Neural cell (in vitro differentiated cells): Measurements from ENCODE around the gene RYR2. TPM values are rescaled to one million over a fixed set of nuclear protein-coding genes. Genes with fewer than 3 reads are reported as not detected.
A peak's percentile ranks its signal among the peaks of the same experiment; 100 is the strongest.

Experiments
- H2AFZ ChIP-seq: fragments of 200-600, 300-800 bp; sonication (generic), shearing (Covaris generic); 2 replicates; pipeline ENCODE4 v1.6.0; 2014; ENCODE audit warnings: low read depth, mild to moderate bottlenecking, antibody characterized with exemption, low read length, moderate library complexity
- H3F3A ChIP-seq: fragments of 200-600 bp; shearing (Covaris generic); 2 replicates; pipeline ENCODE4 v1.6.1; 2016; ENCODE audit warnings: mild to moderate bottlenecking, moderate library complexity, mixed read lengths, antibody characterized with exemption, low read length; ENCODE audit not compliant: insufficient read depth, poor library complexity, severe bottlenecking
- H3K27ac ChIP-seq: fragments of 200-600, 300-800 bp; sonication (generic), shearing (Covaris generic); 2 replicates; pipeline ENCODE4 v1.5.1; 2014; ENCODE audit warnings: mild to moderate bottlenecking, low read length, moderate library complexity
- H3K27me3 ChIP-seq: fragments of 300-800, 200-600 bp; sonication (generic), shearing (Covaris generic); 2 replicates; pipeline ENCODE4 v1.6.0; 2014; ENCODE audit warnings: mild to moderate bottlenecking, low read depth, low read length, moderate library complexity; ENCODE audit not compliant: insufficient read depth
- H3K36me3 ChIP-seq: fragments of 300-800, 200-600 bp; sonication (generic), shearing (Covaris generic); 2 replicates; pipeline ENCODE4 v1.5.1; 2014; ENCODE audit warnings: mild to moderate bottlenecking, antibody characterized with exemption, low read length, moderate library complexity; ENCODE audit not compliant: insufficient read depth
- H3K4me2 ChIP-seq: fragments of 300-800, 200-600 bp; sonication (generic), shearing (Covaris generic); 2 replicates; pipeline ENCODE4 v1.6.0; 2014; ENCODE audit warnings: mild to moderate bottlenecking, low read length
- H3K4me3 ChIP-seq: fragments of 300-800, 200-600 bp; sonication (generic), shearing (Covaris generic); 2 replicates; pipeline ENCODE4 v1.5.1; 2014; ENCODE audit warnings: mild to moderate bottlenecking, low read length, moderate library complexity
- H3K79me2 ChIP-seq: fragments of 200-600 bp; shearing (Covaris generic); replicated peaks from 2 replicates; pipeline ENCODE4 v1.6.0; 2014; ENCODE audit warnings: mild to moderate bottlenecking, low read length, moderate library complexity; ENCODE audit not compliant: insufficient read depth
- H3K9ac ChIP-seq: fragments of 300-800, 200-600 bp; sonication (generic), shearing (Covaris generic); 2 replicates; pipeline ENCODE4 v1.6.1; 2016; ENCODE audit warnings: mild to moderate bottlenecking, low read length, mixed read lengths
- H3K9me2 ChIP-seq: fragments of 200-600 bp; shearing (Covaris generic); 2 replicates; pipeline ENCODE4 v1.6.1; 2016; ENCODE audit warnings: mild to moderate bottlenecking, low read length, mixed read lengths; ENCODE audit not compliant: insufficient read depth
- H3K9me3 ChIP-seq: fragments of 200-600, 300-800 bp; sonication (generic), shearing (Covaris generic); 2 replicates; pipeline ENCODE4 v1.6.1; 2016; ENCODE audit warnings: mild to moderate bottlenecking, mixed run types, low read length, moderate library complexity, mixed read lengths
- H4K20me1 ChIP-seq: fragments of 200-600 bp; shearing (Covaris generic); 2 replicates; pipeline ENCODE4 v1.6.1; 2016; ENCODE audit warnings: mild to moderate bottlenecking, mixed run types; ENCODE audit not compliant: insufficient read depth
- CTCF ChIP-seq: fragments of 450-650 bp; IDR thresholded peaks from 2 replicates; pipeline ENCODE4 v1.5.1; 2014; ENCODE audit warnings: antibody characterized with exemption, mild to moderate bottlenecking, moderate library complexity; ENCODE audit not compliant: poor library complexity, severe bottlenecking
- EP300 ChIP-seq: fragments of 450-650 bp; conservative IDR thresholded peaks from 2 replicates; pipeline ENCODE4 v1.6.1; 2014; ENCODE audit warnings: antibody characterized with exemption, mild to moderate bottlenecking, moderate library complexity; ENCODE audit not compliant: poor library complexity, severe bottlenecking
- EZH2 ChIP-seq: fragments of 200-600, 300-800 bp; shearing (Covaris generic), sonication (generic); IDR thresholded peaks from 2 replicates; pipeline ENCODE4 v1.6.1; 2014; ENCODE audit warnings: antibody characterized with exemption, low read length, borderline replicate concordance, mild to moderate bottlenecking; ENCODE audit not compliant: insufficient read depth, poor library complexity, severe bottlenecking
- MXI1 ChIP-seq: fragments of 450-650 bp; conservative IDR thresholded peaks from 2 replicates; pipeline ENCODE4 v1.6.1; 2014; ENCODE audit warnings: antibody characterized with exemption, mild to moderate bottlenecking; ENCODE audit not compliant: poor library complexity, severe bottlenecking
- POLR2AphosphoS5 ChIP-seq: IDR thresholded peaks from 2 replicates; pipeline ENCODE4 v1.6.1; 2012
- RAD21 ChIP-seq: fragments of 450-650 bp; conservative IDR thresholded peaks from 2 replicates; pipeline ENCODE4 v1.6.1; 2014; ENCODE audit warnings: antibody characterized with exemption, mild to moderate bottlenecking, moderate library complexity
- REST ChIP-seq: IDR thresholded peaks from 2 replicates; pipeline ENCODE4 v1.6.1; 2012; ENCODE audit warnings: borderline replicate concordance
- SMC3 ChIP-seq: fragments of 450-650 bp; conservative IDR thresholded peaks from 2 replicates; pipeline ENCODE4 v1.6.1; 2014; ENCODE audit warnings: antibody characterized with exemption, mild to moderate bottlenecking, moderate library complexity; ENCODE audit not compliant: poor library complexity
- TAF1 ChIP-seq: IDR thresholded peaks from 2 replicates; pipeline ENCODE4 v1.6.1; 2012; ENCODE audit warnings: low read depth
- polyA plus RNA-seq: library from polyadenylated mRNA; depleted of rRNA; stranded (reverse); fragments of >200 nt; gene quantifications from 2 replicates; pipeline ENCODE4 v1.2.3, GENCODE V29; 2014

RYR2 gene
- polyA plus RNA-seq, 1 donor from 2014 or later: 3.8 TPM

GRCh38 chr1:237791592-237791991 is 749.6 kb downstream of the RYR2 start:
- Histone ChIP-seq H3K4me3 (no peak overlapping the region), H3K36me3 (no peaks in the 10 kb centered on the region), H3F3A (no peaks in the 10 kb centered on the region), H3K9me2 (no peaks in the 10 kb centered on the region), H3K9me3 (no peaks in the 10 kb centered on the region), H3K79me2 (no peaks in the 10 kb centered on the region), H3K4me2 (no peak overlapping the region), H2AFZ (no peak overlapping the region), H4K20me1 (no peaks in the 10 kb centered on the region), H3K27ac (no peak overlapping the region), H3K9ac (no peak overlapping the region), H3K27me3 (no peaks in the 10 kb centered on the region)
- TF ChIP-seq POLR2AphosphoS5: no peak
- no peak for TF ChIP-seq TAF1

GRCh38 chr1:237792149-237792548 is 750.2 kb downstream of the RYR2 start:
- Histone ChIP-seq H3K9ac (no peak overlapping the region), H3K4me3 (no peak overlapping the region), H2AFZ (no peak overlapping the region), H3K4me2 (no peak overlapping the region), H4K20me1 (no peaks in the 10 kb centered on the region), H3K79me2 (no peaks in the 10 kb centered on the region), H3K36me3 (no peaks in the 10 kb centered on the region), H3F3A (no peaks in the 10 kb centered on the region), H3K9me3 (no peaks in the 10 kb centered on the region), H3K27ac (no peak overlapping the region), H3K27me3 (no peaks in the 10 kb centered on the region), H3K9me2 (no peaks in the 10 kb centered on the region)
- TF ChIP-seq TAF1: no peak
- no peak for TF ChIP-seq POLR2AphosphoS5
- TF ChIP-seq RAD21: no peak
- no peak for TF ChIP-seq CTCF
- TF ChIP-seq EZH2: no peak
- no peak for TF ChIP-seq REST
- no peak for TF ChIP-seq SMC3
- no peak for TF ChIP-seq EP300
- TF ChIP-seq MXI1: no peak

- H3K9ac ChIP-seq: no peak overlapping the region
- no peaks in the 10 kb centered on the region for H3K27me3 ChIP-seq
- H3K36me3 ChIP-seq: no peaks in the 10 kb centered on the region
- no peak overlapping the region for H3K4me2 ChIP-seq
- no peaks in the 10 kb centered on the region for H3F3A ChIP-seq
- no peak overlapping the region for H3K4me3 ChIP-seq
- no peak for TF ChIP-seq REST
- TF ChIP-seq EZH2: no peak
- TF ChIP-seq CTCF: no peak
- TF ChIP-seq SMC3: no peak
- TF ChIP-seq POLR2AphosphoS5: peak; percentile 39
- no peak for TF ChIP-seq EP300
- no peaks in the 10 kb centered on the region for H3K9me2 ChIP-seq
- H3K9me3 ChIP-seq: no peaks in the 10 kb centered on the region
- no peak overlapping the region for H3K27ac ChIP-seq
- H3K79me2 ChIP-seq: no peaks in the 10 kb centered on the region
- no peaks in the 10 kb centered on the region for H4K20me1 ChIP-seq
- H2AFZ ChIP-seq: no peak overlapping the region
Observed at GRCh38 chr1:237792726-237793125, 750.7 kb downstream of the RYR2 start.
